Measurements from ENCODE around the gene DNAH2. TPM values are rescaled to one million over a fixed set of nuclear protein-coding genes. Genes with fewer than 3 reads are reported as not detected.
A peak's percentile ranks its signal among the peaks of the same experiment; 100 is the strongest.

Gene DNAH2
- total RNA-seq, 2 experiments from 2014 or later, result not detected

DNA sequence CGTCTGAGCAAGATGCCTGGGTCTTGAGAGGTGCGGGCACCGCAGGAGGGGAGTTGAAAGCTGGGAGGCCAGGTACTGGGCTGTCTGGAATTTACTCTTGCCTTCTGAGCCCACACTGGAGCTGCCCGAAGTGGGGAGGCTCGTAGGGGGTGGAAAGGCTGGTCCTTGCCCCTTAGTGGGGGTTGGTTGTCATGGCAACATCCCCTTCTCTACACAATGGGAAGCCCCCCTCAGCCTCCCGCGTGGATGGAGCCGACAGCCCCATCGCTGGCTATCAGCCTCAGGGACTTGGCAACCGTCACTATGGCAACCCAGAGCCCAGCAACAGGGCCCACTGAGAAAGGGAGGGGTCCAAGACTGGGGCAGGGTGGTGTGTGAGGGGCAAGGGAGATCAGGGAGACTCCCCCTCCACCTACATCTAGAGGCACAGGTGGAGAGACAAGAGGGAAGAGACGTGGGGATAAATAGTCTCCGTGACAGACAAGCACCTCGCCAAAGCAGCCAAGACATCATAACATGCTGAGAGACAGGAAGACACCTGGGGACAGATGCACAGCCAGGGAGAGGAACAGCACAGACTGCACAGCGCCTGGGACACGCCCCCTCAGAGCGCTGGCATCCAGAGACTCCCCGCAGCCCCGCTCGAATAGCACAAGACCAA is 5.3 kb upstream of the DNAH2 start:
- Histone ChIP-seq H3K9me2 (ENCODE audit: insufficient read depth, low read length) (0 out of 2 replicates have a peak, but pooled peaks cover 4% of the 10 kb centered on the region), H3K4me1 (ENCODE audit: insufficient read depth, low read length, poor library complexity, severe bottlenecking) (peaks cover 10% of the 10 kb centered on the region), H2AFZ (ENCODE audit: low read length) (no peak overlapping the region), H3K27ac (ENCODE audit: low read depth, low read length, poor library complexity, severe bottlenecking) (no peak overlapping the region), H3K4me2 (ENCODE audit: low read length) (no peak overlapping the region), H3K9me3 (ENCODE audit: low read length) (no peaks in the 10 kb centered on the region), H3K4me3 (ENCODE audit: low read depth, low read length, poor library complexity, severe bottlenecking) (no peak overlapping the region), H3K79me2 (ENCODE audit: insufficient read depth, low read depth, low read length) (no peaks in the 10 kb centered on the region), H4K20me1 (ENCODE audit: insufficient read depth, low read length) (no peaks in the 10 kb centered on the region), H3K36me3 (ENCODE audit: insufficient read depth, low read length) (no peaks in the 10 kb centered on the region)
- DNase-seq (ENCODE audit: low spot score), result peak; percentile 23
- no peak for TF ChIP-seq EZH2phosphoT487 (IDR thresholded peaks at IDR 0.05; ENCODE audit: borderline replicate concordance, low read depth, low read length)
- TF ChIP-seq, protein P1, sequence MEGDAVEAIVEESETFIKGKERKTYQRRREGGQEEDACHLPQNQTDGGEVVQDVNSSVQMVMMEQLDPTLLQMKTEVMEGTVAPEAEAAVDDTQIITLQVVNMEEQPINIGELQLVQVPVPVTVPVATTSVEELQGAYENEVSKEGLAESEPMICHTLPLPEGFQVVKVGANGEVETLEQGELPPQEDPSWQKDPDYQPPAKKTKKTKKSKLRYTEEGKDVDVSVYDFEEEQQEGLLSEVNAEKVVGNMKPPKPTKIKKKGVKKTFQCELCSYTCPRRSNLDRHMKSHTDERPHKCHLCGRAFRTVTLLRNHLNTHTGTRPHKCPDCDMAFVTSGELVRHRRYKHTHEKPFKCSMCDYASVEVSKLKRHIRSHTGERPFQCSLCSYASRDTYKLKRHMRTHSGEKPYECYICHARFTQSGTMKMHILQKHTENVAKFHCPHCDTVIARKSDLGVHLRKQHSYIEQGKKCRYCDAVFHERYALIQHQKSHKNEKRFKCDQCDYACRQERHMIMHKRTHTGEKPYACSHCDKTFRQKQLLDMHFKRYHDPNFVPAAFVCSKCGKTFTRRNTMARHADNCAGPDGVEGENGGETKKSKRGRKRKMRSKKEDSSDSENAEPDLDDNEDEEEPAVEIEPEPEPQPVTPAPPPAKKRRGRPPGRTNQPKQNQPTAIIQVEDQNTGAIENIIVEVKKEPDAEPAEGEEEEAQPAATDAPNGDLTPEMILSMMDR (conservative IDR thresholded peaks at IDR 0.05; ENCODE audit: low read length), result no peak
- intact Hi-C loops (cut with micrococcal nuclease; ENCODE audit: unreplicated experiment), result no loop called here
- BruUV-seq (replicated peaks), result no TSS peak
- POLR2A ChIA-PET, result no interaction called here
- CTCF ChIA-PET (ENCODE audit: unreplicated experiment), result interaction anchor here (0.6 kb wide), 1 partner anchor 153 kb away, joined by 3 read pairs; no protein-coding TSS in a partner anchor

DNA sequence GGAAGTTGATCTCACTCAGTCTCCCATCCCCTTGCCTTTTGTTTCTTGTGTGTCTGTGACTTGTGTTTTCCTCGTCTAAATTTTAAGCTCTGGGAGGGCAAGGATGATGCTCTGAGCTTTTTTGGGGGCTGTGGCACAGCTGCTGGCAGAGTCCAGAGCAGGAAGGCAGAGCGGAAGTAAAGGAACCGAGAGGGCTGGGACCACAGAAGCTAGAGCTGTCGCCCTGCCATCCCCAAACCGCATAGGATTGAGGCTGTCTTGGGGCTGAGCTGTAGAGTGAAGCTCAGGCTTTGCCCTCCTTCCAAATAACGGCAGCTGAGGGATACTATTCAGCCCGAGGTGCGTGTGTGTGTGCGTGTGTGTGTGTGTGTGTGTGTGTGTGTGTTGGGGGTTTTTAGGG is 3.8 kb upstream of the DNAH2 start:
- no peaks in the 10 kb centered on the region for H3K9me3 ChIP-seq (ENCODE audit: low read length)
- no peak overlapping the region for H3K4me3 ChIP-seq (ENCODE audit: low read depth, low read length, poor library complexity, severe bottlenecking)
- no peak for DNase-seq (ENCODE audit: low spot score)
- TF ChIP-seq EZH2phosphoT487 (IDR thresholded peaks at IDR 0.05; ENCODE audit: borderline replicate concordance, low read depth, low read length), result no peak
- TF ChIP-seq, protein P1 (conservative IDR thresholded peaks at IDR 0.05; ENCODE audit: low read length), result no peak
- no peaks in the 10 kb centered on the region for H3K79me2 ChIP-seq (ENCODE audit: insufficient read depth, low read depth, low read length)
- POLR2A ChIA-PET, result no interaction called here
- H3K27ac ChIP-seq (ENCODE audit: low read depth, low read length, poor library complexity, severe bottlenecking), result no peak overlapping the region
- H3K9me2 ChIP-seq (ENCODE audit: insufficient read depth, low read length), result 0 out of 2 replicates have a peak, but pooled peaks cover 4% of the 10 kb centered on the region
- no peak overlapping the region for H2AFZ ChIP-seq (ENCODE audit: low read length)
- no peaks in the 10 kb centered on the region for H3K36me3 ChIP-seq (ENCODE audit: insufficient read depth, low read length)
- intact Hi-C loops (cut with micrococcal nuclease; ENCODE audit: unreplicated experiment), result no loop called here
- peaks cover 10% of the 10 kb centered on the region for H3K4me1 ChIP-seq (ENCODE audit: insufficient read depth, low read length, poor library complexity, severe bottlenecking)
- no TSS peak for BruUV-seq (replicated peaks)
- CTCF ChIA-PET (ENCODE audit: unreplicated experiment), result no interaction called here
- no peaks in the 10 kb centered on the region for H4K20me1 ChIP-seq (ENCODE audit: insufficient read depth, low read length)
- no peak overlapping the region for H3K4me2 ChIP-seq (ENCODE audit: low read length)
